GM12878 (cell line): Measurements from ENCODE around the gene RPS6KC1. TPM values are rescaled to one million over a fixed set of nuclear protein-coding genes. Genes with fewer than 3 reads are reported as not detected.

ENCODE experiments used
- ATAC-seq: fragments of 200-7000 bp; cut with Tn5 transposase; 3 replicates; pipeline ENCODE4 v1.9.1; 2020; ENCODE audit warnings: mild to moderate bottlenecking, moderate library complexity
- BruUV-seq: library from RNA; stranded (reverse); fragments of 400-500 nt; replicated peaks from 2 replicates; lab custom pipeline; 2021; lab: Mats Ljungman, UMichigan
- CTCF ChIA-PET: fragments of 300-600 bp; sonication (Branson Sonifier 250); formaldehyde crosslinking; extraction: SDS; loops from one replicate; lab custom pipeline; 2021; ENCODE audit warnings: inconsistent platforms; lab: Yijun Ruan, JAX
- POLR2A ChIA-PET: fragments of 350-600 bp; formaldehyde crosslinking; extraction: SDS; loops from one replicate; lab custom pipeline; 2021; ENCODE audit warnings: inconsistent platforms; lab: Charles Lee
- RAD21 ChIA-PET: fragments of 300-600 bp; sonication (Branson Sonifier 250); formaldehyde crosslinking; loops from one replicate; lab custom pipeline; 2023; ENCODE audit warnings: antibody characterized with exemption; ENCODE audit not compliant: unreplicated experiment; lab: Charles Lee
- SMC1A ChIA-PET: fragments of 300-600 bp; sonication (Branson Sonifier 250); formaldehyde crosslinking; loops from one replicate; lab custom pipeline; 2023; ENCODE audit not compliant: unreplicated experiment, uncharacterized antibody; lab: Charles Lee
- DNase-seq: peaks from one replicate; pipeline ENCODE4 v3.0.0-alpha.2; 2011; ENCODE audit warnings: low read depth, low spot score
- FAIRE-seq: peaks from 3 replicates; lab custom pipeline; 2011; peaks lifted over from hg19 to GRCh38; lab: Jason Lieb, UNC
- H2AFZ ChIP-seq: 2 replicates; pipeline ENCODE4 v1.6.0; 2011; ENCODE audit warnings: low read depth, low read length, control low read depth; ENCODE audit not compliant: control insufficient read depth
- H3K27ac ChIP-seq: 2 replicates; pipeline ENCODE4 v1.5.1; 2011; ENCODE audit warnings: control low read depth; ENCODE audit not compliant: control insufficient read depth, insufficient read depth
- H3K27me3 ChIP-seq, 2 experiments: replicated peaks in 1 of 2; 2 replicates each; pipeline versions ENCODE4 v1.6.0 to v1.6.1; 2011; ENCODE audit warnings: low read length in 1 of 2; ENCODE audit not compliant: control insufficient read depth in 2 of 2, insufficient read depth in 2 of 2
- H3K36me3 ChIP-seq, 2 experiments: 2 replicates each; pipeline ENCODE4 v1.5.1; 2011; ENCODE audit warnings: low read length in 1 of 2; ENCODE audit not compliant: control insufficient read depth in 2 of 2, insufficient read depth in 2 of 2
- H3K4me1 ChIP-seq: 2 replicates; pipeline ENCODE4 v1.6.1; 2011; ENCODE audit warnings: mild to moderate bottlenecking, low read length, moderate library complexity, mixed read lengths; ENCODE audit not compliant: control insufficient read depth, insufficient read depth
- H3K4me2 ChIP-seq: 2 replicates; pipeline ENCODE4 v1.6.0; 2011; ENCODE audit warnings: control low read depth; ENCODE audit not compliant: control insufficient read depth, insufficient read depth
- H3K4me3 ChIP-seq: fragments of 200-600 bp; sonication (generic); 2 replicates; pipeline ENCODE4 v1.5.1; 2016
- H3K79me2 ChIP-seq: 2 replicates; pipeline ENCODE4 v1.6.0; 2011; ENCODE audit warnings: low read length; ENCODE audit not compliant: control insufficient read depth, insufficient read depth
- H3K9ac ChIP-seq: 2 replicates; pipeline ENCODE4 v1.8.0; 2011; ENCODE audit warnings: low read length, control low read depth, mixed read lengths; ENCODE audit not compliant: control insufficient read depth, insufficient read depth
- H3K9me3 ChIP-seq: replicated peaks from 3 replicates; pipeline ENCODE4 v1.5.1; 2011; ENCODE audit warnings: mild to moderate bottlenecking, low read length; ENCODE audit not compliant: control insufficient read depth, insufficient read depth
- H4K20me1 ChIP-seq: 2 replicates; pipeline ENCODE4 v1.6.0; 2011; ENCODE audit not compliant: control insufficient read depth, insufficient read depth
- CBX5 ChIP-seq: sonication (generic); IDR thresholded peaks from 2 replicates; pipeline ENCODE4 v1.6.1; 2016; ENCODE audit warnings: low read depth, moderate library complexity, mild to moderate bottlenecking, inconsistent platforms
- EED ChIP-seq: sonication (generic); IDR thresholded peaks from 2 replicates; pipeline ENCODE4 v1.6.1; 2016; ENCODE audit warnings: antibody characterized with exemption, low read depth
- ETV6 ChIP-seq, 2 experiments: fragments of 450-650 bp in 1 of 2; IDR thresholded peaks in 1 of 2; conservative IDR thresholded peaks in 1 of 2; 2 replicates each; pipeline ENCODE4 v1.6.1; 2014; ENCODE audit warnings: antibody characterized with exemption in 1 of 2, borderline replicate concordance in 1 of 2, low read depth in 1 of 2, mild to moderate bottlenecking in 1 of 2, moderate library complexity in 1 of 2
- HDGF ChIP-seq: fragments of 450-650 bp; IDR thresholded peaks from 2 replicates; pipeline ENCODE4 v1.6.1; 2016; ENCODE audit warnings: antibody characterized with exemption
- IKZF2 ChIP-seq, 2 experiments: fragments of 450-650 bp; IDR thresholded peaks; 2 replicates each; pipeline ENCODE4 v1.6.1; 2017; ENCODE audit warnings: mild to moderate bottlenecking in 2 of 2, moderate library complexity in 2 of 2
- KAT2A ChIP-seq: conservative IDR thresholded peaks from 2 replicates; pipeline ENCODE4 v1.6.1; 2011; ENCODE audit warnings: low read depth, low read length; ENCODE audit not compliant: control insufficient read depth
- MXI1 ChIP-seq: fragments of 150-350 bp; IDR thresholded peaks from 2 replicates; pipeline ENCODE4 v1.6.1; 2011; ENCODE audit warnings: low read depth, mild to moderate bottlenecking, inconsistent platforms, low read length, improper control_type of control experiment
- NR2C2 ChIP-seq: IDR thresholded peaks from 2 replicates; pipeline ENCODE4 v1.6.1; 2011; ENCODE audit warnings: borderline replicate concordance, low read depth; ENCODE audit not compliant: control insufficient read depth, insufficient read length
- NRF1 ChIP-seq: conservative IDR thresholded peaks from 2 replicates; pipeline ENCODE4 v1.6.1; 2011; ENCODE audit warnings: mild to moderate bottlenecking, low read depth, low read length, improper control_type of control experiment
- POU2F2 ChIP-seq: IDR thresholded peaks from 3 replicates; pipeline ENCODE4 v1.6.1; 2011; ENCODE audit warnings: low read depth, mild to moderate bottlenecking, low read length, borderline replicate concordance
- SPI1 ChIP-seq: IDR thresholded peaks from 2 replicates; pipeline ENCODE4 v1.6.1; 2011; ENCODE audit warnings: low read depth, mild to moderate bottlenecking, low read length, moderate library complexity, borderline replicate concordance; ENCODE audit not compliant: insufficient read depth
- STAT3 ChIP-seq: IDR thresholded peaks from 2 replicates; pipeline ENCODE4 v1.6.1; 2011; ENCODE audit warnings: low read depth, low read length, improper control_type of control experiment
- WRNIP1 ChIP-seq: IDR thresholded peaks from 2 replicates; pipeline ENCODE4 v1.6.1; 2011; ENCODE audit warnings: low read depth, low read length, improper control_type of control experiment, borderline replicate concordance
- ZNF207 ChIP-seq: fragments of 450-650 bp; IDR thresholded peaks from 2 replicates; pipeline ENCODE4 v1.6.1; 2014; ENCODE audit warnings: antibody characterized with exemption, mild to moderate bottlenecking, borderline replicate concordance
- ZNF687 ChIP-seq: fragments of 450-650 bp; IDR thresholded peaks from 2 replicates; pipeline ENCODE4 v1.6.1; 2017; ENCODE audit warnings: mild to moderate bottlenecking, moderate library complexity
- WGBS: methylation state at CpG from one replicate; pipeline ENCODE4 v1.1.6; 2016; ENCODE audit warnings: low lambda C conversion rate; ENCODE audit not compliant: insufficient replicate concordance, insufficient coverage; ENCODE audit errors: missing lambda C conversion rate; 5-methylcytosine and 5-hydroxymethylcytosine counted together
- in situ Hi-C: fragments of 300-500 bp; cut with MboI; formaldehyde crosslinking; loops from 9 replicates; pipeline ENCODE4 v1.14.3; 2018; ENCODE audit warnings: mixed read lengths
- intact Hi-C: fragments of 100-400 bp; cut with micrococcal nuclease; formaldehyde crosslinking; loops from one replicate; pipeline ENCODE4 v1.14.2; 2022; ENCODE audit not compliant: unreplicated experiment
- polyA plus RNA-seq, 11 experiments: library from polyadenylated mRNA; depleted of rRNA in 4 of 11; unstranded in 6 of 11; stranded (reverse) in 5 of 11; fragments of >200 nt; fragmentation: Nextera tagmentation in 4 of 11; fragmentation: Illumina TruSeq in 1 of 11; extraction: Ambion mirVana in 4 of 11; extraction: Trizol in 1 of 11; gene quantifications; 1 replicate in 1 of 11; 2 replicates in 10 of 11; pipeline versions ENCODE4 v1.2.1 to v1.2.3, GENCODE V29; 2011 to 2016; ENCODE audit warnings: inconsistent platforms in 2 of 11, missing spikeins in 2 of 11, low read depth in 1 of 11
- total RNA-seq, 4 experiments: library from RNA; depleted of rRNA in 3 of 4; stranded (reverse); fragments of >200 nt in 3 of 4; fragmentation: Illumina TruSeq in 1 of 4; extraction: Trizol in 1 of 4; gene quantifications; 2 replicates each; pipeline versions ENCODE4 v1.2.1 to v1.2.3, GENCODE V29; 2013 to 2021
- TF ChIP-seq, protein P1 (sequence below): IDR thresholded peaks from 2 replicates; pipeline ENCODE4 v1.6.1; 2011; ENCODE audit warnings: borderline replicate concordance, low read depth, mild to moderate bottlenecking, moderate library complexity, low read length; ENCODE audit not compliant: insufficient read depth, poor library complexity, severe bottlenecking
- TF ChIP-seq, protein P2 (sequence below): IDR thresholded peaks from 2 replicates; pipeline ENCODE4 v1.6.1; 2012; ENCODE audit warnings: low read depth, low read length, improper control_type of control experiment

The RPS6KC1 gene
- total and polyA plus RNA-seq, 10 of the 15 experiments (the other 5 are each of a cell fraction or from before 2014, with no cell fraction given) = 2.9 to 17.3 (median 12.2) TPM

DNA sequence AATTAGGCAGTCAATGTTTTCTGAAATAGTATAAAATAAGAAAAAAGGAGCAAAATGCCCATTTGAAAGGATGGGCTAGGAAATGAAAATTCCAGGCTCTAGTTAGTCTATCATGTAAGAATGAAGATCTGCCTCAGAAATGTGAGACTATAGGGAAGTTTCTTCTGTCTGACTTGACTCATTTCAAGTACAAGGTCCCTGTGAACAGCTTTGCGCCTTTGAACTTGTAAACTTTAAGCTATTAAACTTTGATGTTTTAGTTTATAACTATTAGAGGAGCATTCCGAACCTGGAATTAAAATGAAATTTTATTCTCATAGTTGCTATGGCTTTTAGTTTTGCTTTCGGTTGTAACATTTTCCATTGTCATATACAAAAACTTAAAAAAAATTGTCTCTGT is 199.4 kb downstream of the RPS6KC1 start:
- TF ChIP-seq, protein P1, sequence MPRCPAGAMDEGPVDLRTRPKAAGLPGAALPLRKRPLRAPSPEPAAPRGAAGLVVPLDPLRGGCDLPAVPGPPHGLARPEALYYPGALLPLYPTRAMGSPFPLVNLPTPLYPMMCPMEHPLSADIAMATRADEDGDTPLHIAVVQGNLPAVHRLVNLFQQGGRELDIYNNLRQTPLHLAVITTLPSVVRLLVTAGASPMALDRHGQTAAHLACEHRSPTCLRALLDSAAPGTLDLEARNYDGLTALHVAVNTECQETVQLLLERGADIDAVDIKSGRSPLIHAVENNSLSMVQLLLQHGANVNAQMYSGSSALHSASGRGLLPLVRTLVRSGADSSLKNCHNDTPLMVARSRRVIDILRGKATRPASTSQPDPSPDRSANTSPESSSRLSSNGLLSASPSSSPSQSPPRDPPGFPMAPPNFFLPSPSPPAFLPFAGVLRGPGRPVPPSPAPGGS = no peak
- TF ChIP-seq, protein P2, sequence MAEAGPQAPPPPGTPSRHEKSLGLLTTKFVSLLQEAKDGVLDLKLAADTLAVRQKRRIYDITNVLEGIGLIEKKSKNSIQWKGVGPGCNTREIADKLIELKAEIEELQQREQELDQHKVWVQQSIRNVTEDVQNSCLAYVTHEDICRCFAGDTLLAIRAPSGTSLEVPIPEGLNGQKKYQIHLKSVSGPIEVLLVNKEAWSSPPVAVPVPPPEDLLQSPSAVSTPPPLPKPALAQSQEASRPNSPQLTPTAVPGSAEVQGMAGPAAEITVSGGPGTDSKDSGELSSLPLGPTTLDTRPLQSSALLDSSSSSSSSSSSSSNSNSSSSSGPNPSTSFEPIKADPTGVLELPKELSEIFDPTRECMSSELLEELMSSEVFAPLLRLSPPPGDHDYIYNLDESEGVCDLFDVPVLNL = no peak
- TF ChIP-seq EED (no peak), STAT3 (no peak), NRF1 (no peak), KAT2A (no peak), HDGF (no peak), WRNIP1 (no peak), ETV6 (conservative IDR thresholded peaks at IDR 0.05 in 1 of 2, IDR thresholded peaks at IDR 0.05 in 1 of 2; ENCODE audit: borderline replicate concordance in 1 of 2, low read depth in 1 of 2) (no peak), IKZF2 (IDR thresholded peaks at IDR 0.05) (no peak), ZNF687 (no peak), MXI1 (no peak), ZNF207 (no peak), CBX5 (no peak), SPI1 (no peak), NR2C2 (no peak), POU2F2 (no peak)
- FAIRE-seq = no peak

More for the DNA sequence above, 199.4 kb downstream of the RPS6KC1 start:
- Histone ChIP-seq H3K27ac (no peak overlapping the region), H3K79me2 (no peaks in the 10 kb centered on the region), H3K9ac (no peak overlapping the region), H3K27me3 (no peaks in the 10 kb centered on the region), H4K20me1 (no peaks in the 10 kb centered on the region), H3K36me3 (no peaks in the 10 kb centered on the region), H3K4me3 (no peak overlapping the region), H3K4me1 (no peaks in the 10 kb centered on the region), H3K4me2 (no peak overlapping the region), H3K9me3 (no peaks in the 10 kb centered on the region), H2AFZ (no peak overlapping the region)
- SMC1A ChIA-PET = interaction anchor here (1.2 kb wide), 1 partner anchor 11 kb away, joined by 4 read pairs; no protein-coding TSS in a partner anchor
- CTCF ChIA-PET = interaction anchor here (1.3 to 2.2 kb wide), 2 partner anchors 11 to 12 kb away, joined by 3 to 5 read pairs; no protein-coding TSS in a partner anchor
- DNase-seq = no peak
- WGBS = 95% methylated on average over 3 of the region's 3 CpGs
- in situ Hi-C loops (no loop called here), intact Hi-C loops (no loop called here)
- no TSS peak for BruUV-seq
- RAD21 ChIA-PET = no interaction called here
- ATAC-seq = no peak
- POLR2A ChIA-PET = interaction anchor here (0.6 to 0.7 kb wide), 3 partner anchors 33 to 255 kb away, joined by 3 to 4 read pairs (median 3); no protein-coding TSS in a partner anchor
